LNCaP clone FGC (cell line): ENCODE data around the gene CLDN7.
"Not testable (repeated sequence)": the region's sequence is repeated elsewhere in the genome, so short reads cannot be mapped to it uniquely, and the experiment has no call there.

Experiments
- DNase-seq: peaks from one replicate; pipeline ENCODE4 v3.0.0-alpha.2; 2011; ENCODE audit warnings: low read depth
- H3K4me3 ChIP-seq: 2 replicates; pipeline ENCODE4 v1.5.1; 2011; ENCODE audit warnings: mild to moderate bottlenecking, low read depth, low read length, control low read depth
- CTCF ChIP-seq: IDR thresholded peaks from 2 replicates; pipeline ENCODE4 v1.5.1; 2012; ENCODE audit warnings: mild to moderate bottlenecking; ENCODE audit not compliant: control insufficient read depth, insufficient read depth; ENCODE audit errors: extremely low read depth

CLDN7 gene

GRCh38 chr17:7248796-7249195, 13.5 kb downstream of the CLDN7 start:
- no peak for TF ChIP-seq CTCF
- no peak for DNase-seq
- no peak overlapping the region for H3K4me3 ChIP-seq

- no peak for DNase-seq
- TF ChIP-seq CTCF: no peak
- no peak overlapping the region for H3K4me3 ChIP-seq
These were observed 15.5 kb downstream of the CLDN7 start for GRCh38 chr17:7246779-7247178.

GRCh38 chr17:7243838-7244237, 18.4 kb downstream of the CLDN7 start:
- H3K4me3 ChIP-seq, DNase-seq: not testable (repeated sequence)

GRCh38 chr17:7243453-7243729, 18.9 kb downstream of the CLDN7 start:
- DNase-seq: no peak
- H3K4me3 ChIP-seq: peak overlapping the region; percentile 97
- TF ChIP-seq CTCF: no peak

- DNase-seq: peak; percentile 92
- TF ChIP-seq CTCF: no peak
These were observed 19.4 kb downstream of the CLDN7 start for GRCh38 chr17:7242717-7243452.

GRCh38 chr17:7241783-7242716, 20.2 kb downstream of the CLDN7 start, which contains the start of gene GABARAP:
TSS of gene GABARAP (minus strand) at chr17:7242449. CDS start at chr17:7242330, 119 bp downstream.
- H3K4me3 ChIP-seq: peak within 1 kb of the TSS; percentile 97
- TF ChIP-seq CTCF: no peak
- DNase-seq: no peak

More at GRCh38 chr17:7242717-7243452, 19.4 kb downstream of the CLDN7 start:
- H3K4me3 ChIP-seq: peak overlapping the region; percentile 97

- peak overlapping the region; percentile 97 for H3K4me3 ChIP-seq
- TF ChIP-seq CTCF: no peak
These were observed 21.1 kb downstream of the CLDN7 start for GRCh38 chr17:7241090-7241733.

More at GRCh38 chr17:7241090-7241733, 21.1 kb downstream of the CLDN7 start:
- DNase-seq: no peak
